Adrenal gland (tissue), 12 donors: ENCODE measurements around the gene ECSCR. TPM values are rescaled to one million over a fixed set of nuclear protein-coding genes. Genes with fewer than 3 reads are reported as not detected.
A peak's percentile ranks its signal among the peaks of the same experiment; 100 is the strongest.
"Not testable (repeated sequence)": the region's sequence is repeated elsewhere in the genome, so short reads cannot be mapped to it uniquely, and the experiment has no call there.

Experiments used
- DNase-seq, 7 donors: peaks; one replicate each; pipeline ENCODE4 v3.0.0-alpha.2; 2019 to 2020
- H3K27ac ChIP-seq, 5 donors: fragments of 200-600 bp; sonication (generic) in 4 of 5; 1 replicate in 3 of 5; 2 replicates in 2 of 5; pipeline versions ENCODE4 v1.5.1 to v1.8.0; 2016 to 2020; ENCODE audit warnings: mild to moderate bottlenecking in 1 of 5
- H3K27me3 ChIP-seq: fragments of 200-600 bp; 2 replicates; pipeline ENCODE4 v1.8.0; 2021
- H3K36me3 ChIP-seq, 2 donors: fragments of 200-600 bp; replicated peaks in 1 of 2; 1 replicate in 1 of 2; 2 replicates in 1 of 2; pipeline versions ENCODE4 v1.5.1 to v1.8.0; 2018 to 2022
- H3K4me1 ChIP-seq, 2 donors: fragments of 200-600 bp; replicated peaks in 1 of 2; 1 replicate in 1 of 2; 2 replicates in 1 of 2; pipeline versions ENCODE4 v1.5.1 to v1.8.0; 2018 to 2021
- H3K4me3 ChIP-seq, 4 donors: fragments of 200-600 bp; sonication (generic) in 3 of 4; one replicate each; pipeline ENCODE4 v1.5.1; 2016 to 2018
- H3K9me3 ChIP-seq, 3 donors: fragments of 200-600 bp; sonication (generic) in 1 of 3; replicated peaks in 1 of 3; 1 replicate in 2 of 3; 2 replicates in 1 of 3; pipeline versions ENCODE4 v1.5.1 to v1.8.0; 2016 to 2021
- CTCF ChIP-seq, 6 experiments: fragments of 450-650 bp in 4 of 6; fragments of 200-600 bp in 2 of 6; sonication (generic) in 1 of 6; IDR thresholded peaks; 1 replicate in 5 of 6; 2 replicates in 1 of 6; pipeline versions ENCODE4 v1.5.1 to v1.8.0; 2016 to 2021; ENCODE audit warnings: antibody characterized with exemption in 6 of 6, mild to moderate bottlenecking in 2 of 6, moderate library complexity in 1 of 6
- POLR2A ChIP-seq, 2 donors: fragments of 450-650 bp; IDR thresholded peaks; one replicate each; pipeline ENCODE4 v1.6.1; 2017; ENCODE audit warnings: antibody characterized with exemption in 2 of 2, mild to moderate bottlenecking in 2 of 2, moderate library complexity in 1 of 2
- WGBS, 4 donors: extraction: QIAGEN DNeasy Blood & Tissue Kit in 2 of 4; methylation state at CpG; one replicate each; pipeline versions ENCODE4 v1.1.5 to v1.1.7; 2013 to 2017; 5-methylcytosine and 5-hydroxymethylcytosine counted together
- intact Hi-C, 2 donors: fragments of 100-400 bp; cut with DNase I; formaldehyde crosslinking; loops; one replicate each; pipeline versions ENCODE4 v1.14.1 to v1.15.0; 2022 to 2023
- polyA plus RNA-seq, 3 donors: library from polyadenylated mRNA; stranded (reverse); fragments of 200-250 nt in 2 of 3; fragments of 350-450 nt in 1 of 3; fragmentation: Illumina TruSeq in 1 of 3; extraction: RNeasy Lipid Tissue Mini Kit (QIAGEN cat#74804) in 1 of 3; gene quantifications; one replicate each; pipeline ENCODE4 v1.2.3, GENCODE V29; 2013 to 2014
- total RNA-seq, 9 donors: library from RNA; depleted of rRNA in 4 of 9; stranded (reverse); fragments of >200 nt in 4 of 9; fragments of 120-200 nt in 1 of 9; fragmentation: NEBNext Ultra II Directional in 1 of 9; extraction: Animal tissue kit (Norgen Biotek cat#: 25700) in 1 of 9; gene quantifications; one replicate each; pipeline versions ENCODE4 v1.1.0 to v1.2.4, GENCODE V29; 2013 to 2023
- donor health status: healthy with polysubstance abuse.
- donor health status: Bipolar disorder and iron deficiency.
- donor health status: DM: yes; HTN: yes; CAD: no.
- donor health status: DM: no; HTN: no; CAD: no.
- donor health status: DM: no; HTN: no; CAD: no.
- donor health status: DM: yes; HTN: yes; CAD: no.

The ECSCR gene
- total and polyA plus RNA-seq, 12 donors: 4.6 to 24.8 (median 11.5) TPM

GRCh38 chr5:139481580-139482049, 19.1 kb upstream of the ECSCR start:
- Histone ChIP-seq H3K4me3 (peak overlapping the region in 2 of 4 donors; percentile 44 to 56), H3K9me3 (no peaks in the 10 kb centered on the region), H3K27me3 (no peaks in the 10 kb centered on the region), H3K36me3 (peaks cover 0 to 19% of the 10 kb centered on the region in 2 donors), H3K27ac (peak overlapping the region; percentile 75 to 94 (median 84)), H3K4me1 (peaks cover 0 to 22% of the 10 kb centered on the region in 2 donors)
- peak in 2 of 7 donors; percentile 21 to 24 for DNase-seq
- intact Hi-C loops: no loop called here
- WGBS, 4 donors: 50 to 60% (median 55%) methylated on average over 2 to 5 of the region's 5 CpGs
- TF ChIP-seq POLR2A (IDR thresholded peaks at IDR 0.05): no peak
- no peak for TF ChIP-seq CTCF (IDR thresholded peaks at IDR 0.05)

- no peaks in the 10 kb centered on the region for H3K9me3 ChIP-seq
- 55 to 87% (median 63%) methylated on average over 5 to 12 of the region's 12 CpGs for WGBS, 4 donors
- no peak for DNase-seq
- H3K4me1 ChIP-seq: peaks cover 0 to 22% of the 10 kb centered on the region in 2 donors
- TF ChIP-seq POLR2A (IDR thresholded peaks at IDR 0.05): no peak
- TF ChIP-seq CTCF (IDR thresholded peaks at IDR 0.05): no peak
- H3K27me3 ChIP-seq: no peaks in the 10 kb centered on the region
- peaks cover 0 to 24% of the 10 kb centered on the region in 2 donors for H3K36me3 ChIP-seq
- peak overlapping the region in 1 of 4 donors; percentile 44 for H3K4me3 ChIP-seq
- peak overlapping the region in 4 of 5 donors; percentile 75 to 94 (median 84) for H3K27ac ChIP-seq
- intact Hi-C loops: no loop called here
Observed at GRCh38 chr5:139481122-139481533, 18.6 kb upstream of the ECSCR start.

GRCh38 chr5:139479729-139480128, 17.2 kb upstream of the ECSCR start:
- H3K27ac ChIP-seq, DNase-seq, intact Hi-C loops, H3K27me3 ChIP-seq, H3K9me3 ChIP-seq, H3K4me3 ChIP-seq: not testable (repeated sequence)
- WGBS, 4 donors: 93 to 96% (median 95%) methylated on average over 4 of the region's 4 CpGs
- Histone ChIP-seq H3K4me1 (peaks cover 0 to 22% of the 10 kb centered on the region in 2 donors), H3K36me3 (peaks cover 0 to 26% of the 10 kb centered on the region in 2 donors)

- DNase-seq, H3K9me3 ChIP-seq, H3K27ac ChIP-seq, H3K4me3 ChIP-seq, intact Hi-C loops, H3K27me3 ChIP-seq: not testable (repeated sequence)
- peaks cover 0 to 16% of the 10 kb centered on the region in 2 donors for H3K4me1 ChIP-seq
- peaks cover 0 to 26% of the 10 kb centered on the region in 2 donors for H3K36me3 ChIP-seq
- 74 to 83% (median 81%) methylated on average over 9 of the region's 9 CpGs for WGBS, 4 donors
Observed at GRCh38 chr5:139478657-139479423, 16.3 kb upstream of the ECSCR start.

- intact Hi-C loops: no loop called here
- Histone ChIP-seq H3K36me3 (peaks cover 0 to 26% of the 10 kb centered on the region in 2 donors), H3K27me3 (no peaks in the 10 kb centered on the region), H3K27ac (no peak overlapping the region), H3K4me3 (no peak overlapping the region), H3K4me1 (peaks cover 0 to 4% of the 10 kb centered on the region in 2 donors), H3K9me3 (no peaks in the 10 kb centered on the region)
- DNase-seq: no peak
- no peak for TF ChIP-seq CTCF (IDR thresholded peaks at IDR 0.05)
- TF ChIP-seq POLR2A (IDR thresholded peaks at IDR 0.05): no peak
- WGBS, 4 donors: 81 to 88% (median 83%) methylated on average over 11 to 13 of the region's 13 CpGs
Observed at GRCh38 chr5:139475865-139476617, 13.5 kb upstream of the ECSCR start.
